GM18520 (cell line): ENCODE measurements around the gene ASGR2.

Experiments used
- ATAC-seq: cut with Tn5 transposase; IDR thresholded peaks from one replicate; pipeline ENCODE4 v1.9.1; 2021; ENCODE audit not compliant: unreplicated experiment

ASGR2 gene

DNA sequence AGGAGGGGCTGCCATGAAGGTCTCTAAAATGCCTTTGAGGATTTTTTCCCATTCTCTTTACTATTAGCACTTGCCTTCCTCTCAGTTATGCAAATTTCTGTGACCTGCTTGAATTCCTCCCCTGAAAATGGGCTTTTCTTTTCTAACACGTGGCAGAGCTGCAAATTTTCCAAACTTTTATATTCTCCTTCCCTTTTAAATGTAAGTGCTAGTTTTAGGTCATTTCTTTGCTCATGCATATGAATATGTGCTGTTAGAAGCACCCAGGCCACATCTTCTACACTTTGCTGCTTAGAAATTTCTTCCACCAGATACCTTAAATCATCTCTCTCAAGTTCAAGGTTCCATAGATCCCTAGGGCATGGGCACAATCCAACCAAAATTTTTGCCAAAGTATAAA, 46.4 kb downstream of the ASGR2 start:
- ATAC-seq, result no peak

DNA sequence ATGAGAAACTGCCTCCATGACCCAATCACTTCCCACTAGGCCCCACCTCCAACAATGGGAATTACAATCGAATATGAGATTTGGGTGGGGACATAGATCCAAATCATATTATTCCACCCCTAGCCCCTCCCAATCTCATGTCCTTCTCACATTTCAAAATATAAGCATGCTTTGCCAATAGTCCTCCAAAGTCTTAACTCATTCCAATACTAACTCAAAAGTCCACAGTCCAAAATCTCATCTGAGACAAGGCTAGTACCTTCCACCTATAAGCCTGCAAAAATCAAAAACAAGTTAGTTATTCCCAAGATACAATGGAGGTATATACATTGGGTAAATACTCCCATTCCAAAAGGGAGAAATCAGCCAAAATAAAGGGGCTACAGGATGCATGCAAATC, 47.4 kb downstream of the ASGR2 start:
- no peak for ATAC-seq

DNA sequence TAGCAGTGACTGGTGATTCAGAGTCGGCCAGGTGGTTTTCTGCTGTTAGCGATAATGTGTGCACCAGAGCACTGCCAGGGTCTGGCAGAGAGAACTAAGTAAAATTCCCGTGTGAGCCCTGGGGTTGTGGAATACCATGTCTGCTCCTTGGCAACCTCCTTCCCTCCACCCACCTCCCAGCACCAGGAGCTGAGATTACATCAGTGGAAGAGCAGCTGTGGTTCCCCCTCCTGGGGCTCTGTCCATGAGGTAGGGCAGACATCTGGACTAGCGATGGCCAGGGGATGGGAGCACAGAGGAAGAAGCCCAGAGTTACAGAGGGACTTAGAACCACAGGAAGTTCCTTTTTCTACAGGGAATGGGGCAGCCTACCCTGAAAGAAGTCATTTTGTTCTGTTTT, 50.4 kb downstream of the ASGR2 start:
- ATAC-seq, result no peak

DNA sequence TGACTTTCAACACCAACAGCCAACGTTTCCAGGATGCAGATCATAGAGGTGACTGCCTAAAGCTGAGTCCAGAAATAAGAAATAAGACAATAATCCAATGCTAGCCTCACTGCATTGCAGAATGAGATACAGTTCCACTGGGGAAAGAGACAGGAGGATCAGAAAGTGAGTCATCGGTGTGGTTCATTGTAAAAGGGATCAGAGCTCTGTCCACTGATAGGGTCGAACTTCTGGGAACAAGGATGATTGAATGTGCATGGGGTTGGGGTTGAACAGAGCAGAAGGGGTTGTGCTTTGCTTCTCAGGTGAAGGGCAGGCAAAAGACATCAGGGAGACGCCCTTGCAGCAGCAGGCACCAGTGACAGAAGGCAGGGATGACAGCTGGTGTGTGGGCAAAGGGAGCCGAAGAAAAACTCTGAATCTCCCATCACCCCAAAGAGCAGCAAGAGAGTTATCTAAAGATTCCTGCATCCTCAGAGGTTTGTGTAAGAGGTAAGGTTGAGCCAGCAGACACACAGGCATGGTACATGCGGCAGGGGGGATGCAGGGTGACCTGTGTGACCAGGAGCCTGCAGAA, 51.0 kb downstream of the ASGR2 start:
- no peak for ATAC-seq

DNA sequence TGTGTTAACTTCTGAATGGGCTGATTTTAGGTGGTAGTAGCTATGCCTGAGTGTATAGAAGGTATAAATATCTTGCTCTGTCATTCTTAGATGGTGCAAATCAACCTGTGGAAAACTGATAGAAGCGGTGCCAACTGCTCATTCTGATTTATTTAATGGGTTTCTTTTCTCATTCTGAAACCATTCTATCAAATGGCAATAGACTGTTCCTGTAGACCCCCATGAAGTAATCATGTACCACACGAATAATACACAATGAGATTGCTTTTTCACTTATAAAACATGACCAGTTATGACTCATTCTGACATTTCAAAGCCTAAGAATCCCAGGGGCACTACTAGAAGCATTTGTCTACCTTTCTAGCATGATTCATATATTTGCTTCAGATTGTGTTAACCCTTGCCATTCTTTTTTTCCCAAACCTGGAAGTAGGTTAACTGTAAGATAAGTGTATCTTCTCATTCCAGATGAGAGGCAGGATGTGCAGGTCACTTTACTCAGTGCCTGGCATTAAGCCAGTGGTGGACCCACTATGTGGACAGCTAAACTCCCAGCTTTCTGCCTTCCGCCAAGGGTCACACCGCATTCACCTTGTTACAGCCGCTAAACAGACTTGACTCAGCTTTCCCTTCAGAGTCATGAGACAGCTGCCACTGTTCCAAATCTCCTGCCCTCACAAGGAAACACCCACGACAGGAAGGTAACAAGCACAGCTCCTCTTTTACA, 54.3 kb downstream of the ASGR2 start:
- no peak for ATAC-seq

DNA sequence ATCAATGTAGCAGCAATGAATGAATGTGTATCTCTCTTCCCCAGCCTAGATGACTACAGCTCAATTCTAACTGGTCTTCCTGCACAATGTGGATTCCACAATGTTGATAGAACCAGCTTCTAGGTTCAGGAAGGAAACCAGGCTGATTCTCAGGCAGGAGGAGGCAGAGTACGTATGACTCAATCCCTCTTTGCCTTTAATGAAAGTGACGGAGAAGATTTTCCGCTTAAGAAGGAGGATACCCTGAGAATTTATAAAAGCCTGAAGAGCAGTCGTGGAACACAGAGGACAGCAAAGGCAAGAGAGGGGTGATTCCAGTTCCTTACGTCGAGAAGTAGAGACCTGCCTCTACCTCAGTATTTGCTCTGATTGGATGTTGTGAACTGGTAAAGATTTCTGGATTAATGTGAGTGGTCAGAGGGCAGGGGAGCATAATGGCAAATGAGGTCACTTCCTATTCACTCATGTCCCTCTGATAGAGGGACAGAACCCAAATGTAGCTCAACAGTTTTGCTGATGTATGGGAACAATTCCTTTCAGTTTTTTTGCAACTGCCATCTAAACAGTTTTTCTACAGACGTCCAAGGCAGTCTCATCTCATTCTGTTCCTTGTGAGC, 55.7 kb downstream of the ASGR2 start:
- ATAC-seq, result no peak

DNA sequence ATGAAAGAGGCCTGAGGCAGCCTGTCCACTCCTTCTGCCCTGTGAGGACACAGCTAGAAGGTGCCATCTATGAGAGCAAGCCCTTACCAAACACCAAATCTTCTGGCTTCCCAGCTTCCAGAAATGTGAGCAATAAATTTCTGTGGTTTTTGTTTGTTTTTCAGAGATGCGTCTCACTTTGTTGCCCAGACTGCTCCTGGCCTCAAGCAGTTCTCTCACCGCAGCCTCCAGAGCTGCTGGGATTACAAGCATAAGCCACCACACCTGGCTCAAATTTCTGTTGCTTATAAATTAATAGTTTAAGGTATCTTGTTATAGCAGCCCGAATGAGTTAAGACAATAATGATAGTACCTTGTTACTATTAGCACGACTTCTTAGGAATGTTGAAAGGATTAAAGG, 58.2 kb downstream of the ASGR2 start:
- no peak for ATAC-seq
